GM18508 (cell line): Measurements from ENCODE around the gene MMP10.
"Not testable (repeated sequence)": the region's sequence is repeated elsewhere in the genome, so short reads cannot be mapped to it uniquely, and the experiment has no call there.

Source experiments
- ATAC-seq: cut with Tn5 transposase; IDR thresholded peaks from one replicate; pipeline ENCODE4 v1.9.1; 2021; ENCODE audit warnings: moderate number of reproducible peaks; ENCODE audit not compliant: insufficient read depth, unreplicated experiment

The MMP10 gene

GRCh38 chr11:102730944-102731343 lies 49.5 kb downstream of the MMP10 start:
- not testable (repeated sequence) for ATAC-seq

- ATAC-seq: no peak
These were observed 50.3 kb downstream of the MMP10 start for GRCh38 chr11:102729849-102730815.

GRCh38 chr11:102727890-102728289 lies 52.5 kb downstream of the MMP10 start:
- ATAC-seq: no peak

- no peak for ATAC-seq
These were observed 55.4 kb downstream of the MMP10 start, which contains the start of gene MMP8 for GRCh38 chr11:102724904-102725500. Gene MMP8, minus strand, starts transcription at chr11:102724954. Its CDS starts 99 bp downstream, at chr11:102724855.

GRCh38 chr11:102722821-102723220 lies 57.6 kb downstream of the MMP10 start:
- ATAC-seq: no peak
